ENCODE measurements around the gene EIF4A3.

The EIF4A3 gene

GRCh38 chr17:80180192-80180591, 33.3 kb upstream of the EIF4A3 start:
- no peak overlapping the region for H3K18ac ChIP-seq (ENCODE audit: low read length)
- peaks cover 5 to 9% of the 10 kb centered on the region in 2 experiments for H3K4me1 ChIP-seq (ENCODE audit: control insufficient read depth in 1 of 2, insufficient read depth in 2 of 2, low read length in 2 of 2)
- no peak overlapping the region for H2BK12ac ChIP-seq (ENCODE audit: low read length)
- H3K4me3 ChIP-seq (ENCODE audit: low read depth, low read length): no peak overlapping the region
- no peak overlapping the region for H4K8ac ChIP-seq (ENCODE audit: low read depth, low read length)
- no peaks in the 10 kb centered on the region for H3K27me3 ChIP-seq (ENCODE audit: insufficient read depth, low read length)
- no peaks in the 10 kb centered on the region for H3K79me2 ChIP-seq (ENCODE audit: control insufficient read depth, insufficient read depth, low read length, poor library complexity)
- no peaks in the 10 kb centered on the region for H3K9me3 ChIP-seq (ENCODE audit: insufficient read depth, low read depth, low read length)
- no peak overlapping the region for H2BK120ac ChIP-seq (ENCODE audit: insufficient read depth, low read length, poor library complexity)
- H2BK5ac ChIP-seq (ENCODE audit: low read depth, low read length, poor library complexity): no peak overlapping the region
- H3K23ac ChIP-seq (ENCODE audit: low read length): no peak overlapping the region
- H4K12ac ChIP-seq (ENCODE audit: low read depth, low read length): no peak overlapping the region
- WGBS (ENCODE audit: extremely low coverage, insufficient coverage, insufficient read length): no CpG with 5 or more reads among the region's 14 CpGs
- no peak overlapping the region for H2AK5ac ChIP-seq (ENCODE audit: low read length)
- DNase-seq: no peak
- no peak overlapping the region for H3K4me2 ChIP-seq (ENCODE audit: low read length)
- H4K91ac ChIP-seq (ENCODE audit: low read depth, low read length): no peak overlapping the region
- no peaks in the 10 kb centered on the region for H3K36me3 ChIP-seq (ENCODE audit: control insufficient read depth in 1 of 2, insufficient read depth in 2 of 2, low read length in 2 of 2)
- no peak overlapping the region for H3K9ac ChIP-seq (ENCODE audit: low read length)
- H3K79me1 ChIP-seq (ENCODE audit: low read length): peaks cover 3% of the 10 kb centered on the region
- H2AFZ ChIP-seq (ENCODE audit: insufficient read depth, low read length, poor library complexity): no peak overlapping the region
- no peak overlapping the region for H3K14ac ChIP-seq (ENCODE audit: low read length)
- H3K4ac ChIP-seq (ENCODE audit: low read depth, low read length): no peak overlapping the region
- H3K27ac ChIP-seq (ENCODE audit: low read depth, low read length): no peak overlapping the region

- Histone ChIP-seq H3K4me2 (ENCODE audit: low read length) (no peak overlapping the region), H4K91ac (ENCODE audit: low read depth, low read length) (no peak overlapping the region), H3K4ac (ENCODE audit: low read depth, low read length) (no peak overlapping the region), H3K36me3 (ENCODE audit: control insufficient read depth in 1 of 2, insufficient read depth in 2 of 2, low read length in 2 of 2) (no peaks in the 10 kb centered on the region), H2BK12ac (ENCODE audit: low read length) (no peak overlapping the region), H2AFZ (ENCODE audit: insufficient read depth, low read length, poor library complexity) (no peak overlapping the region), H3K23ac (ENCODE audit: low read length) (no peak overlapping the region), H3K27me3 (ENCODE audit: insufficient read depth, low read length) (no peaks in the 10 kb centered on the region), H3K27ac (ENCODE audit: low read depth, low read length) (no peak overlapping the region), H4K12ac (ENCODE audit: low read depth, low read length) (no peak overlapping the region), H2BK5ac (ENCODE audit: low read depth, low read length, poor library complexity) (no peak overlapping the region), H3K79me2 (ENCODE audit: control insufficient read depth, insufficient read depth, low read length, poor library complexity) (no peaks in the 10 kb centered on the region), H3K18ac (ENCODE audit: low read length) (no peak overlapping the region), H2AK5ac (ENCODE audit: low read length) (no peak overlapping the region), H3K79me1 (ENCODE audit: low read length) (peaks cover 5% of the 10 kb centered on the region), H4K8ac (ENCODE audit: low read depth, low read length) (no peak overlapping the region), H2BK120ac (ENCODE audit: insufficient read depth, low read length, poor library complexity) (no peak overlapping the region), H3K4me3 (ENCODE audit: low read depth, low read length) (no peak overlapping the region), H3K9ac (ENCODE audit: low read length) (no peak overlapping the region), H3K9me3 (ENCODE audit: insufficient read depth, low read depth, low read length) (no peaks in the 10 kb centered on the region), H3K4me1 (ENCODE audit: control insufficient read depth in 1 of 2, insufficient read depth in 2 of 2, low read length in 2 of 2) (peaks cover 5 to 9% of the 10 kb centered on the region in 2 experiments), H3K14ac (ENCODE audit: low read length) (no peak overlapping the region)
- peak in 1 of 2 donors; percentile 41 for DNase-seq
- WGBS (ENCODE audit: extremely low coverage, insufficient coverage, insufficient read length): no CpG with 5 or more reads among the region's 21 CpGs
Measured at GRCh38 chr17:80177986-80178595, 31.2 kb upstream of the EIF4A3 start.

GRCh38 chr17:80176757-80177156, 29.8 kb upstream of the EIF4A3 start:
- Histone ChIP-seq H4K91ac (ENCODE audit: low read depth, low read length) (no peak overlapping the region), H3K4ac (ENCODE audit: low read depth, low read length) (no peak overlapping the region), H3K18ac (ENCODE audit: low read length) (no peak overlapping the region), H2BK12ac (ENCODE audit: low read length) (no peak overlapping the region), H2BK120ac (ENCODE audit: insufficient read depth, low read length, poor library complexity) (no peak overlapping the region), H3K36me3 (ENCODE audit: control insufficient read depth in 1 of 2, insufficient read depth in 2 of 2, low read length in 2 of 2) (no peaks in the 10 kb centered on the region), H3K4me3 (ENCODE audit: low read depth, low read length) (no peak overlapping the region), H3K79me1 (ENCODE audit: low read length) (peaks cover 5% of the 10 kb centered on the region), H2BK5ac (ENCODE audit: low read depth, low read length, poor library complexity) (no peak overlapping the region), H3K27ac (ENCODE audit: low read depth, low read length) (no peak overlapping the region), H3K27me3 (ENCODE audit: insufficient read depth, low read length) (no peaks in the 10 kb centered on the region), H3K79me2 (ENCODE audit: control insufficient read depth, insufficient read depth, low read length, poor library complexity) (no peaks in the 10 kb centered on the region), H4K8ac (ENCODE audit: low read depth, low read length) (no peak overlapping the region), H3K9me3 (ENCODE audit: insufficient read depth, low read depth, low read length) (no peaks in the 10 kb centered on the region), H2AK5ac (ENCODE audit: low read length) (no peak overlapping the region), H3K23ac (ENCODE audit: low read length) (no peak overlapping the region), H2AFZ (ENCODE audit: insufficient read depth, low read length, poor library complexity) (no peak overlapping the region), H4K12ac (ENCODE audit: low read depth, low read length) (no peak overlapping the region), H3K4me1 (ENCODE audit: control insufficient read depth in 1 of 2, insufficient read depth in 2 of 2, low read length in 2 of 2) (peaks cover 6 to 9% of the 10 kb centered on the region in 2 experiments), H3K14ac (ENCODE audit: low read length) (no peak overlapping the region), H3K9ac (ENCODE audit: low read length) (no peak overlapping the region), H3K4me2 (ENCODE audit: low read length) (no peak overlapping the region)
- DNase-seq: no peak
- no CpG with 5 or more reads among the region's 11 CpGs for WGBS (ENCODE audit: extremely low coverage, insufficient coverage, insufficient read length)

GRCh38 chr17:80173916-80174315, 27.0 kb upstream of the EIF4A3 start:
- H3K23ac ChIP-seq (ENCODE audit: low read length): no peak overlapping the region
- H4K91ac ChIP-seq (ENCODE audit: low read depth, low read length): no peak overlapping the region
- no peaks in the 10 kb centered on the region for H3K79me2 ChIP-seq (ENCODE audit: control insufficient read depth, insufficient read depth, low read length, poor library complexity)
- no peak overlapping the region for H2BK12ac ChIP-seq (ENCODE audit: low read length)
- no peaks in the 10 kb centered on the region for H3K36me3 ChIP-seq (ENCODE audit: control insufficient read depth in 1 of 2, insufficient read depth in 2 of 2, low read length in 2 of 2)
- peaks cover 12 to 18% of the 10 kb centered on the region in 2 experiments for H3K4me1 ChIP-seq (ENCODE audit: control insufficient read depth in 1 of 2, insufficient read depth in 2 of 2, low read length in 2 of 2)
- no CpG with 5 or more reads among the region's 6 CpGs for WGBS (ENCODE audit: extremely low coverage, insufficient coverage, insufficient read length)
- H3K9me3 ChIP-seq (ENCODE audit: insufficient read depth, low read depth, low read length): no peaks in the 10 kb centered on the region
- H2AFZ ChIP-seq (ENCODE audit: insufficient read depth, low read length, poor library complexity): no peak overlapping the region
- H4K8ac ChIP-seq (ENCODE audit: low read depth, low read length): no peak overlapping the region
- H3K9ac ChIP-seq (ENCODE audit: low read length): no peak overlapping the region
- no peak for DNase-seq
- no peak overlapping the region for H2BK120ac ChIP-seq (ENCODE audit: insufficient read depth, low read length, poor library complexity)
- H3K4ac ChIP-seq (ENCODE audit: low read depth, low read length): no peak overlapping the region
- H3K27me3 ChIP-seq (ENCODE audit: insufficient read depth, low read length): no peaks in the 10 kb centered on the region
- no peak overlapping the region for H3K4me3 ChIP-seq (ENCODE audit: low read depth, low read length)
- peaks cover 5% of the 10 kb centered on the region for H3K79me1 ChIP-seq (ENCODE audit: low read length)
- H4K12ac ChIP-seq (ENCODE audit: low read depth, low read length): no peak overlapping the region
- no peak overlapping the region for H3K14ac ChIP-seq (ENCODE audit: low read length)
- H3K27ac ChIP-seq (ENCODE audit: low read depth, low read length): no peak overlapping the region
- no peak overlapping the region for H3K18ac ChIP-seq (ENCODE audit: low read length)
- no peak overlapping the region for H2AK5ac ChIP-seq (ENCODE audit: low read length)
- H2BK5ac ChIP-seq (ENCODE audit: low read depth, low read length, poor library complexity): no peak overlapping the region
- no peak overlapping the region for H3K4me2 ChIP-seq (ENCODE audit: low read length)

Measured in trophoblast cell (in vitro differentiated cells and primary cell).